Renal cortex interstitium (tissue), 11 donors: ENCODE data around the gene ITGB5. TPM values are rescaled to one million over a fixed set of nuclear protein-coding genes. Genes with fewer than 3 reads are reported as not detected.
"Not testable (repeated sequence)": the region's sequence is repeated elsewhere in the genome, so short reads cannot be mapped to it uniquely, and the experiment has no call there.

Source experiments
- DNase-seq, 11 donors: peaks; one replicate each; pipeline ENCODE4 v3.0.0-alpha.2; 2013; ENCODE audit warnings: low read depth in 9 of 11, low spot score in 4 of 11; ENCODE audit errors: extremely low read depth in 1 of 11
- polyA plus RNA-seq, 3 donors: library from polyadenylated mRNA; unstranded; fragments of 120-200 nt; gene quantifications; one replicate each; pipeline ENCODE4 v1.2.1, GENCODE V29; 2013; ENCODE audit not compliant: insufficient read length in 3 of 3

Gene ITGB5
- polyA plus RNA-seq, 3 donors = 85.9 to 104 (median 99.4) TPM

GRCh38 chr3:124784686-124785382 is 102.3 kb downstream of the ITGB5 start:
- DNase-seq = no peak

GRCh38 chr3:124783696-124784095 is 103.5 kb downstream of the ITGB5 start:
- no peak for DNase-seq

GRCh38 chr3:124782377-124782712 is 104.8 kb downstream of the ITGB5 start:
- DNase-seq = not testable (repeated sequence)

GRCh38 chr3:124781476-124782376 is 105.4 kb downstream of the ITGB5 start:
- no peak for DNase-seq

- DNase-seq = peak in 3 of 11 donors; percentile 52 to 66 (median 62)
These were observed 106.2 kb downstream of the ITGB5 start for GRCh38 chr3:124780761-124781475.

GRCh38 chr3:124780356-124780755 is 106.8 kb downstream of the ITGB5 start:
- DNase-seq = no peak

GRCh38 chr3:124779751-124780191 is 107.4 kb downstream of the ITGB5 start:
- DNase-seq = no peak

- no peak for DNase-seq
These were observed 108.0 kb downstream of the ITGB5 start for GRCh38 chr3:124779116-124779515.

- DNase-seq = peak in 2 of 11 donors; percentile 33 to 46
These were observed 109.2 kb downstream of the ITGB5 start for GRCh38 chr3:124777762-124778470.

GRCh38 chr3:124776856-124777255 is 110.3 kb downstream of the ITGB5 start:
- no peak for DNase-seq

GRCh38 chr3:124775877-124776276 is 111.3 kb downstream of the ITGB5 start:
- DNase-seq = no peak

- no peak for DNase-seq
These were observed 112.2 kb downstream of the ITGB5 start for GRCh38 chr3:124774841-124775402.

- DNase-seq = no peak
These were observed 112.8 kb downstream of the ITGB5 start for GRCh38 chr3:124774327-124774718.

GRCh38 chr3:124773351-124774326 is 113.5 kb downstream of the ITGB5 start:
- no peak for DNase-seq

GRCh38 chr3:124772081-124772831 is 114.9 kb downstream of the ITGB5 start:
- DNase-seq = peak in 3 of 11 donors; percentile 45 to 68 (median 53)

- no peak for DNase-seq
These were observed 116.1 kb downstream of the ITGB5 start for GRCh38 chr3:124771083-124771445.
